H54 (cell line): Measurements from ENCODE around the gene RNF183.
A peak's percentile ranks its signal among the peaks of the same experiment; 100 is the strongest.

Experiments
- DNase-seq: peaks from one replicate; pipeline ENCODE4 v3.0.0; 2011; ENCODE audit warnings: low spot score, mixed read lengths; ENCODE audit not compliant: insufficient read length
- FAIRE-seq: peaks from 3 replicates; lab custom pipeline; 2011; peaks lifted over from hg19 to GRCh38; lab: Jason Lieb, UNC
- POLR2A ChIP-seq: IDR thresholded peaks from 2 replicates; pipeline ENCODE4 v1.6.1; 2011; ENCODE audit warnings: low read depth, mild to moderate bottlenecking, low read length

RNF183 gene

GRCh38 chr9:113331780-113332179 lies 28.6 kb upstream of the RNF183 start:
- FAIRE-seq (no peak), DNase-seq (no peak)
- no peak for TF ChIP-seq POLR2A

- no peak for TF ChIP-seq POLR2A
- FAIRE-seq (peak; percentile 41), DNase-seq (no peak)
Observed at GRCh38 chr9:113328045-113328782, 25.0 kb upstream of the RNF183 start.

GRCh38 chr9:113326230-113326629 lies 23.1 kb upstream of the RNF183 start:
- no peak for TF ChIP-seq POLR2A
- FAIRE-seq (no peak), DNase-seq (no peak)

- no peak for FAIRE-seq
- DNase-seq = no peak
- TF ChIP-seq POLR2A = no peak
Observed at GRCh38 chr9:113322671-113323070, 19.5 kb upstream of the RNF183 start.

- no peak for FAIRE-seq
- no peak for DNase-seq
- TF ChIP-seq POLR2A = no peak
Observed at GRCh38 chr9:113320051-113320450, 16.9 kb upstream of the RNF183 start.

GRCh38 chr9:113319054-113319453 lies 15.9 kb upstream of the RNF183 start:
- no peak for DNase-seq
- no peak for FAIRE-seq
- TF ChIP-seq POLR2A = no peak

GRCh38 chr9:113317777-113318176 lies 14.6 kb upstream of the RNF183 start:
- DNase-seq = no peak
- no peak for TF ChIP-seq POLR2A
- FAIRE-seq = peak; percentile 11

- TF ChIP-seq POLR2A = no peak
- FAIRE-seq (no peak), DNase-seq (no peak)
Observed at GRCh38 chr9:113316030-113316429, 12.9 kb upstream of the RNF183 start.

- no peak for TF ChIP-seq POLR2A
- DNase-seq (no peak), FAIRE-seq (no peak)
Observed at GRCh38 chr9:113315231-113315630, 12.1 kb upstream of the RNF183 start.

GRCh38 chr9:113313261-113313660 lies 10.1 kb upstream of the RNF183 start:
- FAIRE-seq (no peak), DNase-seq (no peak)
- no peak for TF ChIP-seq POLR2A

GRCh38 chr9:113311961-113312360 lies 8.8 kb upstream of the RNF183 start:
- DNase-seq = no peak
- no peak for FAIRE-seq
- no peak for TF ChIP-seq POLR2A

GRCh38 chr9:113310538-113310937 lies 7.4 kb upstream of the RNF183 start:
- FAIRE-seq (no peak), DNase-seq (no peak)
- no peak for TF ChIP-seq POLR2A

GRCh38 chr9:113309204-113309813 lies 6.1 kb upstream of the RNF183 start:
- DNase-seq (peak; percentile 11), FAIRE-seq (peak; percentile 38)
- no peak for TF ChIP-seq POLR2A

- FAIRE-seq = no peak
- no peak for DNase-seq
- TF ChIP-seq POLR2A = no peak
Observed at GRCh38 chr9:113307396-113307975, 4.3 kb upstream of the RNF183 start.
